ENCODE results near the gene FLNB. TPM values are rescaled to one million over a fixed set of nuclear protein-coding genes. Genes with fewer than 3 reads are reported as not detected.

FLNB gene
- total RNA-seq, 1 donor from 2014 or later, result 216 TPM

DNA sequence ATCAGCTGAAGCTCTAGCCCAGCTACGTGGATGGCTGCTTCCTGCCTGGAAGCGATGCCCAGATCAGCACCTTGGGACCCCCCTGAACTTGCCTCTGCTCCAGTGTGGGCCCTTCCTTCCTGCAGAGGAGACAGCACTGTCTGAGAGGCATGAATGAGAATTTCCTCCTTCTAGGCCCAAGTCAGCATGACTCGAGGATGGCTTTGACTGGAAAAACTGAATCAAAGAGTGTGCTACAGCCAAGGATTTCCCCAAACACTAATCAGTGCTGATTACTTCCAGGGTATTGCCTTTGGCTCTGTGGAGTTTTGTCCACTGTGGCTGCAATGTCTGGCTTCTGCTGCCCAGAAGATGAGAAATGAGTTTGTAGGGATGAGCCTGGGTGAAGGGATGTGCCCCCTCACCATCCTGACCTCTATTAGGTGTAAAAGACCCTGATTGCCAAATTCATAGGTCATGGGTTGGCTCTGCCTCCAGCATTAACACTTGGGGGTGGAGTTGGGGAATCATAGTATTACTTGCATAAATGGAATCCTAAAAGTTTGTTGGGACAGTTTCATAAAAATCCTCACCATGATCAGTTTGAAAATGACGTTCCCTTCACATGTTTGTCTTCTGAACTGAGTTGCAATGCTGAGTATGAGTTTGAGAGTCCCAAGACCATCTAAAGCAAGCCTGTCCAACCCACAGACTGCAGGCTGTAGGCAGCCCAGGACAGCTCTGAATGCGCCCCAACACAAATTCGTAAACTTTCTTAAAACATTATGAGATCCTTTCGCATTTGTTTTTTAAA lies 36.7 kb downstream of the FLNB start:
- H3K9me3 Mint-ChIP-seq (ENCODE audit: unreplicated experiment), result no peaks in the 10 kb centered on the region
- DNase-seq (ENCODE audit: low spot score), result no peak
- peaks cover 3% of the 10 kb centered on the region for H3K36me3 Mint-ChIP-seq (ENCODE audit: low read depth, unreplicated experiment)
- H3K27me3 Mint-ChIP-seq (ENCODE audit: unreplicated experiment), result peaks cover 6% of the 10 kb centered on the region
- peak overlapping the region; percentile 52 for H3K27ac Mint-ChIP-seq (ENCODE audit: unreplicated experiment)
- TF ChIP-seq, protein P1, sequence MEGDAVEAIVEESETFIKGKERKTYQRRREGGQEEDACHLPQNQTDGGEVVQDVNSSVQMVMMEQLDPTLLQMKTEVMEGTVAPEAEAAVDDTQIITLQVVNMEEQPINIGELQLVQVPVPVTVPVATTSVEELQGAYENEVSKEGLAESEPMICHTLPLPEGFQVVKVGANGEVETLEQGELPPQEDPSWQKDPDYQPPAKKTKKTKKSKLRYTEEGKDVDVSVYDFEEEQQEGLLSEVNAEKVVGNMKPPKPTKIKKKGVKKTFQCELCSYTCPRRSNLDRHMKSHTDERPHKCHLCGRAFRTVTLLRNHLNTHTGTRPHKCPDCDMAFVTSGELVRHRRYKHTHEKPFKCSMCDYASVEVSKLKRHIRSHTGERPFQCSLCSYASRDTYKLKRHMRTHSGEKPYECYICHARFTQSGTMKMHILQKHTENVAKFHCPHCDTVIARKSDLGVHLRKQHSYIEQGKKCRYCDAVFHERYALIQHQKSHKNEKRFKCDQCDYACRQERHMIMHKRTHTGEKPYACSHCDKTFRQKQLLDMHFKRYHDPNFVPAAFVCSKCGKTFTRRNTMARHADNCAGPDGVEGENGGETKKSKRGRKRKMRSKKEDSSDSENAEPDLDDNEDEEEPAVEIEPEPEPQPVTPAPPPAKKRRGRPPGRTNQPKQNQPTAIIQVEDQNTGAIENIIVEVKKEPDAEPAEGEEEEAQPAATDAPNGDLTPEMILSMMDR (IDR thresholded peaks at IDR 0.05; ENCODE audit: unreplicated experiment), result no peak
- H3K4me3 Mint-ChIP-seq (ENCODE audit: unreplicated experiment), result no peak overlapping the region
- H3K4me1 Mint-ChIP-seq (ENCODE audit: unreplicated experiment), result peaks cover 67% of the 10 kb centered on the region

DNA sequence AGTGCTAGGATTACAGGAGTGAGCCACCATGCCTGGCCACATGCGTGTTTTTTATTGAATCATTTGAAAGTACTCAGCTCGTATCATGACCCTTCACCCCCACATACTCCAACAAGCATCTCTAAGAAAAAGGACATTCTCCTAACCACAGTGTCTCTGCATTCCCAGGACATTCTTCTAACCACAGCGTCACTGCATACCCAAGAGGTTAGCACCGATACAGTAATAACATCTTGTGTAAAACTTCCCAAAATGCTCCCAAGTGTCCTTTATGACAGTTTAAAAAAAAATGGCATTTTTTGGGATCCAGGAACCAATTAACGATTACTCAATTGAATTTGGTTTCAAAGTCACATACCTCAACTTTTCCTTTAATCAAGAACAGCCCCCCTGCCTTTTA lies 39.6 kb downstream of the FLNB start:
- Mint-ChIP-seq H3K4me1 (ENCODE audit: unreplicated experiment) (peaks cover 68% of the 10 kb centered on the region), H3K27me3 (ENCODE audit: unreplicated experiment) (peaks cover 6% of the 10 kb centered on the region), H3K27ac (ENCODE audit: unreplicated experiment) (peak overlapping the region; percentile 97), H3K9me3 (ENCODE audit: unreplicated experiment) (no peaks in the 10 kb centered on the region), H3K4me3 (ENCODE audit: unreplicated experiment) (no peak overlapping the region), H3K36me3 (ENCODE audit: low read depth, unreplicated experiment) (peaks cover 3% of the 10 kb centered on the region)
- TF ChIP-seq, protein P1 (IDR thresholded peaks at IDR 0.05; ENCODE audit: unreplicated experiment), result no peak
- no peak for DNase-seq (ENCODE audit: low spot score)

GRCh38 chr3:58048301-58048700 lies 40.1 kb downstream of the FLNB start:
- peaks cover 3% of the 10 kb centered on the region for H3K36me3 Mint-ChIP-seq (ENCODE audit: low read depth, unreplicated experiment)
- H3K9me3 Mint-ChIP-seq (ENCODE audit: unreplicated experiment), result no peaks in the 10 kb centered on the region
- DNase-seq (ENCODE audit: low spot score), result peak; percentile 33
- peaks cover 63% of the 10 kb centered on the region for H3K4me1 Mint-ChIP-seq (ENCODE audit: unreplicated experiment)
- H3K27ac Mint-ChIP-seq (ENCODE audit: unreplicated experiment), result peak overlapping the region; percentile 97
- H3K4me3 Mint-ChIP-seq (ENCODE audit: unreplicated experiment), result no peak overlapping the region
- peaks cover 6% of the 10 kb centered on the region for H3K27me3 Mint-ChIP-seq (ENCODE audit: unreplicated experiment)
- TF ChIP-seq, protein P1 (IDR thresholded peaks at IDR 0.05; ENCODE audit: unreplicated experiment), result no peak

DNA sequence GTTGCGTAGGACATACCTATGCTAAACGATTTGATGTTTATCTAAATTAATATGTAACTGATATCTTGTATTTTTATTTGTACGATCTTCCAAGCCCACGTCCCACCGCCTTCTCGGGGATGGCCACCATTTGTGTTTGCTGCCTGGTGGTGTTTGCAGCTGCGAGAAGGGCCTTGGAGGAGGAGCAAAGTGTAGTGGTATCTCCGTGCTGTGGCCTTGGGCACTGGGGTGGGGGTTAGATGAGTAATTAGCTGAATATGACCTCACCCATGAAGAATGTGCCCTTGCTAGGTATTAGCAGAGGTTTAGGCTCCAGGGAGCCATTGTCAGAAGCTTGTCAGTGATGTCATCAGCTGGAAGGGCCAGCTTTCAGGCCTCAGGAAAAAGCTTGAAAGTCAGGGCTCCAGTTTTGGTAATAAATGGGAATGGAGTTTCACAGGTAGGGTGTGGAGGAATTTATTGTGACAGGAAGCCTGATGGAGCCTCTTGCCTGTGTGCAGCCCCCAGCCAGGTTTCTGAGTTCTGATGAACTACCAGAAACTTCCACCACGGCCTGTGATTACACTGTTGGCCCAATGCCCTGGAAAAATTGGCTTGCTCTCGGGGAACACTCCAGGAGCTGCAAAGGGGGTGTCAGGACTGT lies 41.0 kb downstream of the FLNB start:
- H3K4me3 Mint-ChIP-seq (ENCODE audit: unreplicated experiment), result peak overlapping the region; percentile 59

More for the DNA sequence above, 41.0 kb downstream of the FLNB start:
- H3K4me1 Mint-ChIP-seq (ENCODE audit: unreplicated experiment), result peaks cover 56% of the 10 kb centered on the region
- peaks cover 6% of the 10 kb centered on the region for H3K27me3 Mint-ChIP-seq (ENCODE audit: unreplicated experiment)
- DNase-seq (ENCODE audit: low spot score), result peak; percentile 46
- peak overlapping the region; percentile 97 for H3K27ac Mint-ChIP-seq (ENCODE audit: unreplicated experiment)
- no peaks in the 10 kb centered on the region for H3K9me3 Mint-ChIP-seq (ENCODE audit: unreplicated experiment)
- H3K36me3 Mint-ChIP-seq (ENCODE audit: low read depth, unreplicated experiment), result peaks cover 3% of the 10 kb centered on the region
- TF ChIP-seq, protein P1 (IDR thresholded peaks at IDR 0.05; ENCODE audit: unreplicated experiment), result no peak

Data from endothelial cell (in vitro differentiated cells).